Central memory CD4-positive, alpha-beta T cell (primary cell): ENCODE measurements around the gene KIF12.
"Not testable (repeated sequence)": the region's sequence is repeated elsewhere in the genome, so short reads cannot be mapped to it uniquely, and the experiment has no call there.

ENCODE experiments used
- DNase-seq: peaks from one replicate; pipeline ENCODE4 v3.0.0; 2022
- total RNA-seq, 3 experiments: gene quantifications; one replicate each; lab custom pipeline; 2026; lab: John Stamatoyannopoulos, UW

KIF12 gene
- total RNA-seq, result 0 reads per million in 3 experiments

DNA sequence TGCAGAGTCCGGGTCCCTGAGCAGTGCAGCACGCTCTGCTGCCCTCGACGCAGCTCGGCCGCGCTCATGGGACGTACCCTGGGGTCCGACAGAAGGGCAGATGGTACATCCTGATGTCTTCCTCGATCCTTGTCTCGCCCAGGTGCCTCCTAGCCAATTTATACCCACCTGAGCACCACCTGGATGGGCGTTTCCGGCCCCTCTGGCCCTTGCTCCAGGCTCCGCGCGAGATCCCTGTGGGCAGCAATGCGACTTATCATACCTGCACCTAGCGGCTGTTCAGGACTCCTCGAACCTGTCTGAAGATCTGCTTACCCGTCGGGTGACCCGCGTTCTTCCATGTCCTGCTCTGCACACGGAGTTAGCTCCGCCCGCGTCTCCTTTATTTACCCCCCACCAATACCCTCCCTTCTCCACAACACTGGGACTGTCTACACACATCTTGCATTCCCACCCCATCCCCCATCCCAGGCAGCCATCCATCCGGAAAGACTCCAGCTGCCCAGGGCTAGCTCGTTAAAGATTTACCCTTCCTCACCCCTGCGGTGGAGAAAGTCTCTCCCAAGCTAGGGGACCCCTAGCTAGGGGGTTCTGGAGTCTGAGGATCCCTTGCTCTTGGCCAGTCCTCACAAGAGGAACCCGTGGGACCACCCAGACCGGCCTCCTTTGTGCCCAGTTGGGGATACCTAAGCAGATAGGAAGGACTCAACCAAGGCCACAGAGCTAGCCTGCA is at the start of gene KIF12:
Gene KIF12, minus strand, starts transcription at position 357 of the 733 bp plus-strand sequence. Its CDS starts 16 bp downstream, at position 341.
- DNase-seq, result no peak

- DNase-seq, result no peak
Observed at GRCh38 chr9:114146735-114147134, 47.6 kb upstream of the KIF12 start.

- no peak for DNase-seq
Observed at GRCh38 chr9:114143234-114143633, 44.1 kb upstream of the KIF12 start.

DNA sequence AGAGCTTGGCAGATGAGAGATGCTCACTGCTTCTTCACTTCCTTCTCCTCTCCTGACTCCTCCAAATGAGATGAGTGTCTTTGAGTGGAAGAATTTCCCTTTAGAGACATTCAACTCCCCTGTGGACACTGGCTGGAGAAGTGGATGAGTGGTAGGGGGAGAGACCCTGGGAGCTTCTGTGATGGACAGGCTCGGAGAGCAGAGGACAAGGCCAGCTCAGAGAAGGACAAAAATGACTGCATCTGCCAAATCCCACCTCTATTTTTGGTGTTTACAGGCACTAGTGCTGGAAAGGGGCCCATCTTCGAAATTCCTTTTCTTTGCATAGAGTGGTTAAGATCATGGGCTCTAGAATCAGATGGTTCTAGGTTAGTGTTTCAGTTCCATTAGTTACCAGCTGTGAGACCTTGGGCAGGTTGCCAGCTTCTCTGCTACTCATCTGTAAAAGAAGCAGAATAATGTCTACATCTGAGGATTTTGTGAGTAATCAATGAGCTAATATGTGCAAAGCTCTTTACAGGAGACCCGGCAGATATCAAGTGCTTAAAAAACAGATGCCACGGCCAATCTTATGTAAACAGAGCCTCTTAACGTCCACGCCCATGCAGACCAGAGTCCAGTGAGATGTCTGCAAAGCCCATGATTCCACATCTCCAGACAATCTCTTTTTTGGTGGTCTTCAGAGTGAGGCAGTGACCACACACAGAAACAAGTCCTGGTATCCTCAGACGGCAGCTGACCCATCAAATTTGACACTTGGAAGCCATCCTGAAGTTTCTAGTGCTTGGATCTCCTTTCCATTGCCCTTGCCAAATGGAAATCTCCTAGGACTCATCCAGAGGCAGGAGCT is 42.7 kb upstream of the KIF12 start:
- no peak for DNase-seq

DNA sequence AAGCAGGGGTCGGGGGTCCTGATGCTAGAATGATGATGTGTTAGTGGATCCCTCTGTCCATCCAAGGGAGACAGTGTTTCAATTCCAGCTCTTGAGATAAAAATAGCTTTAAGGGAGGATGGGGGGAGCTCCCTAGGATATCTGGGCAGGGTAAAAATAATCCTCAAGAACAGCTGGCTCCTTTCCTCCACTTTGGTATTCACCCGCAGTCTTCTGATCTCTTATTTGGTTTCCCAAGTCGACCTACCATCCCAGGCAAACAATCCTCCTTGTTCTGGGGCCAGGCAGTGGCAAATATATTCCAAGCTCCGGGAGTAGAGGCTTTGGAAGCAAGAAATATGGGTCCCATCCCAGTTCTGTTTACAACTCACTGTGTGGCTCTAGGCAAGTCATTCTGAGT is 41.8 kb upstream of the KIF12 start:
- DNase-seq, result no peak

GRCh38 chr9:114140401-114140800 is 41.3 kb upstream of the KIF12 start:
- no peak for DNase-seq

- DNase-seq, result no peak
Observed at GRCh38 chr9:114139071-114139470, 40.0 kb upstream of the KIF12 start.

DNA sequence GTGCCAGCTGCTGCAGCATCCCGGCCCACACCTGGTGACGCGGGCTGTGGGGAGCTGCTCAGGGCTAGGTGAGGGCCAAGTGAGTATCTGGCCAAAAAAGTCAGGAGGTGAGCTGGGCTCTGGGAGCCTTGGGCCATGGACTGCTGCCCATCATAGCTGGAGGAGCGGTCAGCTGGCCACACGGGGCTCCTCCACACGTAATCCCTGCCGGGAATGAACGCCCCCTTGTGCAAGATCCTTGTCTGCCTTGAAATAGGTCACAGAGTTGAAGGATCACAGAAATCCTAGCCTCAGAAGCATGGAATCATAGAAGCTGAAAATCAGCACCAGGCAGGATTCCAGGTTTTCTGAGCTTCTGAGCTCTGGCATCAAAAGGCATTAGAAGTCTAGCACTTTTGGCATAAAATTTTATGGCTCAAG is 39.5 kb upstream of the KIF12 start:
- no peak for DNase-seq

GRCh38 chr9:114137831-114138230 is 38.7 kb upstream of the KIF12 start:
- no peak for DNase-seq

GRCh38 chr9:114134827-114135396 is 35.8 kb upstream of the KIF12 start:
- no peak for DNase-seq

GRCh38 chr9:114132550-114132918 is 33.4 kb upstream of the KIF12 start:
- DNase-seq, result no peak

GRCh38 chr9:114131808-114132549 is 32.9 kb upstream of the KIF12 start:
- DNase-seq, result no peak

DNA sequence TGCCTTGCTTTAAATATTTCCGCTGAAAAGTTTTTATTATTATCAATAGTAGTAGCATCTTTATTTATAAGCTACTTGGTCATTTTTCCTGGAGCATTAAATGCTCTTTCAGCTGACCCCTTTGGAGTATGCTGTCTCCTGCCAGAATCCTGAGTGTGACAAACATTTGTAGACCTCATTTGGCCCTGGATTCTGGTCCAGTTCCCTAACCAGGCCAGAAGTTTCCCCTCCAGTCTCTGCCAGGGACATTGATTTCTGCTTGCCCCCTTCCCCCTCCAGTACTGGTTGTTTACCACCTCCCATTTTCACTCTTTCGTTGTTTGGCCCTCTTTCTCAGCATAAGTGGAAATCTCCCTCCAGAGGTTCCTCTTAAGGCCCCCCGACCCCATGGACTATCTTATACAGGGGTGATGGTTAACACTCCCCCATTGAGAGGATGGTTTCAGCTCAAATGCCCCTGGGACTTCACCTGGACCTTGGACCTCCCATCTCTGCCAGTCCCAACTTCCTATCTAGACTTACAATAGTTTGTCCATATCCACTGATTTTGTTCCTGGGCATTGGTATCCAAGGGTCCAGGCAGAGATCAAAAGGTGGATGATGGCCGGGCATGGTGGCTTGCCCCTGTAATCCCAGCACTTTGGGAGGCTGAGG is 31.7 kb upstream of the KIF12 start:
- DNase-seq, result no peak

GRCh38 chr9:114130141-114130540 is 31.0 kb upstream of the KIF12 start:
- no peak for DNase-seq

DNA sequence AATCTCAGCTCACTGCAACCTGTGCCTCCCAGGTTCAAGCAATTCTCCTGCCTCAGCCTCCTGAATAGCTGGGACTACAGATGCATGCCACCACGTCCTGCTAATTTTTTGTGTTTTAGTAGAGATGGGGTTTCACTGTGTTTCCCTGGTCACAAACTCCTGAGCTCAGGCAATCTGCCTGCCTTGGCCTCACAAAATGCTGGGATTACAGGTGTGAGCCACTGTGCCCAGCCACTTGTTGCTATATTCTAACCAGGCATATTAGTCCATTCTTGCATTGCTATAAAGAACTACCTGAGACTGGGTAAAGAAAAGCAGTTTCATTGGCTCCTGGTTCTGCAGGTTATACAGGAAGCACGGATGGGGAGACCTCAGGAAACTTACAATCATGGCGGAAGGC is 29.7 kb upstream of the KIF12 start:
- not testable (repeated sequence) for DNase-seq

- no peak for DNase-seq
Observed at GRCh38 chr9:114126247-114127060, 27.4 kb upstream of the KIF12 start.

- no peak for DNase-seq
Observed at GRCh38 chr9:114125476-114126013, 26.5 kb upstream of the KIF12 start.

DNA sequence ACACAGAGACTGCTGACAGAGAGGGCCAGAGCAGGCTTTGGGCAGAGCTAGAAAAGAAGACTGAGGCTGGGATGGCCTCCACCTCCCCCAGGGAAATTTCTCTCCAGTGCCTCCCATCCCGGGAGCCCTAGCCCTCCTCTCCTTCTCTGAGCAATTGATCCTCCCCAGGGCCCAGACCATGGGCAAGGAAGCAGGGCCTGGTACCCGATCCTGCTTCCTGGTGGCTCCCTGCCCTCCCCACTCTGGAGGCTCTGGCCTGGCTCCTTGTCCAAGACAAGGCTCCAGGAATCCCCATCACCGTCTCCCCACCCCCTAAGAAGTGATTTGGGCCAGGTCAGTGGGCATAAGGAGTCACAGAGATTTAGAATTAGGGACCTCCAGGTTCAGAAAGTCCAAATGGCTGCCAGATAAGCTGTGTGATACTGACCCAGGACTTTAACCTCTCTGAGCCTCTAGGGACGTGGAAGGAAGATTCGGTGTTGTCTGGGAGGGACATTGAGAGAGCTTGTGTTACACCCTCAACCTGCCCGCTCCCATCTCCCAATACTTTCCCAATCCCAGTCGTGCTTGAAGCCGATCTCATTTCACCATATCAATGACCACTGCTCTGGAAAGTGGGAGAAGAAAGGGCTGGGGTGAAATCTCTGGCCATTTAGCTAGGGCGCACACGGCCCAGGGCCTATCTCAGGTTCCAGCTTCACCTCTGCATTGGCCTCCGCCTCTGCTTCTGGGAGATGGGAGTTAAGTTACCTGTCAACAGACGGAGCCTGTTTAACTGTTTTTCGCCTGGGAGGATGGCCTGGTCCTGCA is 25.8 kb upstream of the KIF12 start:
- DNase-seq, result no peak

DNA sequence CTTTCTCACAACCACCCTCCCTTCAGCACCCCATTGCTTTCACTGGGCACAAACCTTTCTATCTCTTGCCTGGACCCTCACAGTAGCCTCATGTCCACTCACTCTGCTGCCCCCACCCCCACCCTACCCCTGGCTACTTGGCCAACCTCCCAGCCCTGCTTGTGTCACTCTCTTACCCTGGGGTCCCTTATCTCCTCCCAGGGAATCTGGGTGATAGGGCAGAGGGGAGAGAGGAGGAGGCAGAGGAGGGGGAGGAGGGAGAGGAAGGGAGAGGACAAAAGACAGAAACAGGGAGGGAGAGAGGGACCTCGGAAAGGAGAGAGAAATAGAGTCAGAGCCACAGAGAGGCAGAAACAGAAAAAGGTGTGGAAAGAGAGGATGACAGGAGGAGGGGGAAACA is 25.0 kb upstream of the KIF12 start:
- DNase-seq, result no peak
